ENCODE results near the gene MAPRE3.

Gene MAPRE3

DNA sequence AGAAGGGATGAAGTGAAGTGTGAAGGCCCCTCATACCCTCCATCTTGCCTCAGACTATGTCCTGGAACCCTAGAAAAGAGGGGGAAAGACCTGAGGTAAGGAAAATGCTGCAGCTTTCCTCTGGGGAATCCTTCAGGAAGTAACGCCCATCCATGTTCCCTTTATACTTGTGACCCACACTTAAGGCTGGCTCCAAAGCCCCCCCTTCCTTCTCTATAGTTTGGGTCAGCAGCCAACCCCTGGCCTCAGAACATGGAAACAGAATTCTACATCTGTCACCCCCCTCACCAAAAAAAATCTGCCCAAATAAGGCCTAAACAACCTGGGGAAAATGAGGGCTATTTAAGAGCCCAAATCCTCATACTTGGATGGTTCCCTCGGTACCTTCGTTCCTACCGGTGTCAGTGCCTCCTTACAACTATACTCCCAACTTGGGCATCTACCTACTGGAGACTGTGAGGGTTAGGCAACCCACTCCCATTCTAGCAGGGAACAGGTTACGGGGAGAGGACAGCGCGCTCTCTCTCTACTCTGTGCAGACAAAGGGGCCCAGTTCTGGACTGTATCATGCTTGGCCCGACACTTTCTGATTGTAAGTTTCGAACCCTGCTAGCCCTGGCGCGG is 100.3 kb downstream of the MAPRE3 start:
- Histone ChIP-seq H3K27me3 (ENCODE audit: low read length) (no peaks in the 10 kb centered on the region), H3F3A (ENCODE audit: insufficient read depth) (0 out of 2 replicates have a peak, but pooled peaks cover 7% of the 10 kb centered on the region), H2AFZ (ENCODE audit: low read depth, low read length, severe bottlenecking) (peak overlapping the region; percentile 30), H3K9me2 (replicated peaks; ENCODE audit: insufficient read depth, low read length) (no peaks in the 10 kb centered on the region), H4K20me1 (ENCODE audit: low read depth, low read length) (no peaks in the 10 kb centered on the region), H3K36me3 (ENCODE audit: low read length) (no peaks in the 10 kb centered on the region), H3K9ac (ENCODE audit: low read length) (peak overlapping the region; percentile 89), H3K4me2 (ENCODE audit: low read depth, low read length, poor library complexity, severe bottlenecking) (peak overlapping the region; percentile 97), H3K27ac (ENCODE audit: low read depth, low read length) (0 out of 2 replicates have a peak overlapping the region, but pooled peaks have one; percentile 11), H3K4me3 (ENCODE audit: insufficient read depth, low read length, poor library complexity, severe bottlenecking) (peak overlapping the region; percentile 89), H3K9me3 (ENCODE audit: insufficient read depth, low read length) (no peaks in the 10 kb centered on the region), H3K79me2 (ENCODE audit: insufficient read depth, low read length) (peaks cover 18% of the 10 kb centered on the region)
- TF ChIP-seq, protein P1, sequence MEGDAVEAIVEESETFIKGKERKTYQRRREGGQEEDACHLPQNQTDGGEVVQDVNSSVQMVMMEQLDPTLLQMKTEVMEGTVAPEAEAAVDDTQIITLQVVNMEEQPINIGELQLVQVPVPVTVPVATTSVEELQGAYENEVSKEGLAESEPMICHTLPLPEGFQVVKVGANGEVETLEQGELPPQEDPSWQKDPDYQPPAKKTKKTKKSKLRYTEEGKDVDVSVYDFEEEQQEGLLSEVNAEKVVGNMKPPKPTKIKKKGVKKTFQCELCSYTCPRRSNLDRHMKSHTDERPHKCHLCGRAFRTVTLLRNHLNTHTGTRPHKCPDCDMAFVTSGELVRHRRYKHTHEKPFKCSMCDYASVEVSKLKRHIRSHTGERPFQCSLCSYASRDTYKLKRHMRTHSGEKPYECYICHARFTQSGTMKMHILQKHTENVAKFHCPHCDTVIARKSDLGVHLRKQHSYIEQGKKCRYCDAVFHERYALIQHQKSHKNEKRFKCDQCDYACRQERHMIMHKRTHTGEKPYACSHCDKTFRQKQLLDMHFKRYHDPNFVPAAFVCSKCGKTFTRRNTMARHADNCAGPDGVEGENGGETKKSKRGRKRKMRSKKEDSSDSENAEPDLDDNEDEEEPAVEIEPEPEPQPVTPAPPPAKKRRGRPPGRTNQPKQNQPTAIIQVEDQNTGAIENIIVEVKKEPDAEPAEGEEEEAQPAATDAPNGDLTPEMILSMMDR (IDR thresholded peaks at IDR 0.05; ENCODE audit: insufficient read depth, low read length, poor library complexity, severe bottlenecking): no peak
- no peak for TF ChIP-seq EZH2phosphoT487 (conservative IDR thresholded peaks at IDR 0.05; ENCODE audit: low read length)

DNA sequence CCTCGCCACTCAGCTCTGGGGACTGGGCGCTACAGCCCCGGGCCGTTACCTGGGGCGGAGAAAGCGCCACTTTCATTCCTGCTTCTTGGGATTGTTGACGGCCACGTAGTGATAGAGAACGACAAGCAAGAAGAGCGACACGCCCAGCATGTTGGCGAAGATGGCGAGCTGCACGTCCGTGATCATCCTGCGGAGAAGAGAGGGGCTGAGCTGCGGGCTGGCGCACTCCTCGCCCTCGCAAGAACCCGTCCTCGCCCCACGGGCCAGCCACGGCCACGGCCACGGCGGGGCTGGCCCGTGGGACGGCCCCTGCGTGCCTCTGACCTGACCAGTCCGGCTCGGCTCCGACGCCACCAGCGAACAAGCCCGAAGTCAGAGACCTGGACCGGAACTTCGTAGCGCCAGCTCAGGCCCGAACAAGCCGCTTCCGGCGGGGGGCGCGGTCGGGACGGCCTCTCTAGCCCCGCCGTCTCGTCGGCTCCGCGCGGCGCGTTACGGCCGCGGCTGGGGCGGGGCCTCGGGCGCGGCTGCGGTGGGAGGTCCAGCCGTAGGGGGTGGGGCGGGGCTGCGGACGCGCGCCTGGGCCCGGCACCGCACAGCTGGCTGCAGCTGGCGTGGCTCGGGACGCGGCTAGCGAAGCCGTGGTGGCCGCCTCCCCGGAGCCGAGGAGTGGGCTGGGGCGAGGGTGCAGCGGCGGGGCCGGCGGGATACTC is 101.0 kb downstream of the MAPRE3 start, which contains the start of gene OST4:
TSS of gene OST4 (minus strand) at position 378 of the 713 bp plus-strand sequence.
- no peaks in the 10 kb centered on the region for H3K9me3 ChIP-seq (ENCODE audit: insufficient read depth, low read length)
- H3K36me3 ChIP-seq (ENCODE audit: low read length): no peaks in the 10 kb centered on the region
- H3K9me2 ChIP-seq (replicated peaks; ENCODE audit: insufficient read depth, low read length): no peaks in the 10 kb centered on the region
- H3K79me2 ChIP-seq (ENCODE audit: insufficient read depth, low read length): peaks cover 18% of the 10 kb centered on the region
- peak within 1 kb of the TSS; percentile 89 for H3K9ac ChIP-seq (ENCODE audit: low read length)
- peak within 1 kb of the TSS; percentile 69 for H2AFZ ChIP-seq (ENCODE audit: low read depth, low read length, severe bottlenecking)
- peak within 1 kb of the TSS; percentile 89 for H3K4me3 ChIP-seq (ENCODE audit: insufficient read depth, low read length, poor library complexity, severe bottlenecking)
- H4K20me1 ChIP-seq (ENCODE audit: low read depth, low read length): no peaks in the 10 kb centered on the region
- no peaks in the 10 kb centered on the region for H3K27me3 ChIP-seq (ENCODE audit: low read length)
- peak within 1 kb of the TSS; percentile 97 for H3K4me2 ChIP-seq (ENCODE audit: low read depth, low read length, poor library complexity, severe bottlenecking)
- no peak for TF ChIP-seq EZH2phosphoT487 (conservative IDR thresholded peaks at IDR 0.05; ENCODE audit: low read length)
- TF ChIP-seq, protein P1 (IDR thresholded peaks at IDR 0.05; ENCODE audit: insufficient read depth, low read length, poor library complexity, severe bottlenecking): no peak
- H3F3A ChIP-seq (ENCODE audit: insufficient read depth): peaks cover 12% of the 10 kb centered on the region; the same call in 1 of the 2 replicates
- 0 out of 2 replicates have a peak within 1 kb of the TSS, but pooled peaks have one; percentile 11 for H3K27ac ChIP-seq (ENCODE audit: low read depth, low read length)

- H2AFZ ChIP-seq (ENCODE audit: low read depth, low read length, severe bottlenecking): peak overlapping the region; percentile 69
- H3F3A ChIP-seq (ENCODE audit: insufficient read depth): peaks cover 14% of the 10 kb centered on the region; the same call in 1 of the 2 replicates
- peak overlapping the region; percentile 89 for H3K9ac ChIP-seq (ENCODE audit: low read length)
- peaks cover 18% of the 10 kb centered on the region for H3K79me2 ChIP-seq (ENCODE audit: insufficient read depth, low read length)
- H3K4me3 ChIP-seq (ENCODE audit: insufficient read depth, low read length, poor library complexity, severe bottlenecking): peak overlapping the region; percentile 89
- H3K27ac ChIP-seq (ENCODE audit: low read depth, low read length): no peak overlapping the region
- H3K36me3 ChIP-seq (ENCODE audit: low read length): no peaks in the 10 kb centered on the region
- no peaks in the 10 kb centered on the region for H4K20me1 ChIP-seq (ENCODE audit: low read depth, low read length)
- TF ChIP-seq, protein P1 (IDR thresholded peaks at IDR 0.05; ENCODE audit: insufficient read depth, low read length, poor library complexity, severe bottlenecking): no peak
- TF ChIP-seq EZH2phosphoT487 (conservative IDR thresholded peaks at IDR 0.05; ENCODE audit: low read length): no peak
- H3K4me2 ChIP-seq (ENCODE audit: low read depth, low read length, poor library complexity, severe bottlenecking): peak overlapping the region; percentile 71
- no peaks in the 10 kb centered on the region for H3K9me2 ChIP-seq (replicated peaks; ENCODE audit: insufficient read depth, low read length)
- H3K9me3 ChIP-seq (ENCODE audit: insufficient read depth, low read length): no peaks in the 10 kb centered on the region
- no peaks in the 10 kb centered on the region for H3K27me3 ChIP-seq (ENCODE audit: low read length)
These were observed 101.8 kb downstream of the MAPRE3 start for GRCh38 chr2:27071990-27072830.
